GM12878 (cell line): ENCODE results near the gene AKAP5. TPM values are rescaled to one million over a fixed set of nuclear protein-coding genes. Genes with fewer than 3 reads are reported as not detected.

Experiments
- BMI1 ChIP-seq: fragments of 450-650 bp; IDR thresholded peaks from 2 replicates; pipeline ENCODE4 v1.6.1; 2016; ENCODE audit warnings: mild to moderate bottlenecking, moderate library complexity, borderline replicate concordance
- CBFB ChIP-seq: IDR thresholded peaks from 2 replicates; pipeline ENCODE4 v1.6.1; 2016; ENCODE audit warnings: antibody characterized with exemption, low read depth
- CHD4 ChIP-seq: fragments of 200-600 bp; sonication (generic); IDR thresholded peaks from 2 replicates; pipeline ENCODE4 v1.6.1; 2016; ENCODE audit warnings: mild to moderate bottlenecking
- EED ChIP-seq: sonication (generic); IDR thresholded peaks from 2 replicates; pipeline ENCODE4 v1.6.1; 2016; ENCODE audit warnings: antibody characterized with exemption, low read depth
- EP300 ChIP-seq, 2 experiments: fragments of 150-350 bp in 1 of 2; IDR thresholded peaks; 2 replicates each; pipeline ENCODE4 v1.6.1; 2011 to 2012; ENCODE audit warnings: low read depth in 2 of 2, low read length in 2 of 2, borderline replicate concordance in 1 of 2, improper control_type of control experiment in 1 of 2, inconsistent platforms in 1 of 2; ENCODE audit not compliant: control insufficient read depth in 1 of 2
- ETV6 ChIP-seq, 2 experiments: fragments of 450-650 bp in 1 of 2; IDR thresholded peaks in 1 of 2; conservative IDR thresholded peaks in 1 of 2; 2 replicates each; pipeline ENCODE4 v1.6.1; 2014; ENCODE audit warnings: antibody characterized with exemption in 1 of 2, borderline replicate concordance in 1 of 2, low read depth in 1 of 2, mild to moderate bottlenecking in 1 of 2, moderate library complexity in 1 of 2
- HDAC6 ChIP-seq: fragments of 200-600 bp; sonication (generic); IDR thresholded peaks from one replicate; pipeline ENCODE4 v1.8.0; 2017; ENCODE audit warnings: antibody characterized with exemption; ENCODE audit not compliant: unreplicated experiment
- IKZF1 ChIP-seq: fragments of 450-650 bp; conservative IDR thresholded peaks from 2 replicates; pipeline ENCODE4 v1.6.1; 2017; ENCODE audit warnings: antibody characterized with exemption, mild to moderate bottlenecking
- NR2F1 ChIP-seq: fragments of 450-650 bp; conservative IDR thresholded peaks from 2 replicates; pipeline ENCODE4 v1.6.1; 2017; ENCODE audit warnings: mild to moderate bottlenecking
- NRF1 ChIP-seq: conservative IDR thresholded peaks from 2 replicates; pipeline ENCODE4 v1.6.1; 2011; ENCODE audit warnings: mild to moderate bottlenecking, low read depth, low read length, improper control_type of control experiment
- RAD51 ChIP-seq: fragments of 450-650 bp; IDR thresholded peaks from 2 replicates; pipeline ENCODE4 v1.6.1; 2016; ENCODE audit warnings: moderate library complexity, mild to moderate bottlenecking, inconsistent platforms
- RELA ChIP-seq: fragments of 450-650 bp; IDR thresholded peaks from 2 replicates; pipeline ENCODE4 v1.8.0; 2014; ENCODE audit warnings: borderline replicate concordance; ENCODE audit not compliant: partially characterized antibody
- RFX5 ChIP-seq: IDR thresholded peaks from 2 replicates; pipeline ENCODE4 v1.6.1; 2011; ENCODE audit warnings: low read depth, low read length, improper control_type of control experiment
- SMAD5 ChIP-seq: IDR thresholded peaks from 2 replicates; pipeline ENCODE4 v1.6.1; 2016; ENCODE audit warnings: antibody characterized with exemption, low read depth
- SMC3 ChIP-seq: IDR thresholded peaks from 2 replicates; pipeline ENCODE4 v1.6.1; 2011; ENCODE audit warnings: low read length, improper control_type of control experiment, borderline replicate concordance
- SREBF1 ChIP-seq: IDR thresholded peaks from 2 replicates; pipeline ENCODE4 v1.6.1; 2012; ENCODE audit warnings: mild to moderate bottlenecking, low read length
- SUPT20H ChIP-seq: IDR thresholded peaks from 2 replicates; pipeline ENCODE4 v1.6.1; 2011; ENCODE audit warnings: low read depth, mild to moderate bottlenecking, low read length, moderate library complexity, borderline replicate concordance; ENCODE audit not compliant: control insufficient read depth
- SUZ12 ChIP-seq: fragments of 200-600 bp; sonication (generic); IDR thresholded peaks from one replicate; pipeline ENCODE4 v1.6.1; 2018; ENCODE audit warnings: antibody characterized with exemption, mild to moderate bottlenecking; ENCODE audit not compliant: unreplicated experiment
- TBL1XR1 ChIP-seq: IDR thresholded peaks from 2 replicates; pipeline ENCODE4 v1.6.1; 2012; ENCODE audit warnings: low read depth, low read length, improper control_type of control experiment
- YBX1 ChIP-seq: fragments of 450-650 bp; IDR thresholded peaks from 2 replicates; pipeline ENCODE4 v1.6.1; 2016; ENCODE audit warnings: antibody characterized with exemption
- ZNF274 ChIP-seq: IDR thresholded peaks from one replicate; pipeline ENCODE4 v1.8.0; 2011; ENCODE audit not compliant: insufficient read length, insufficient read depth
- polyA plus RNA-seq, 11 experiments: library from polyadenylated mRNA; depleted of rRNA in 4 of 11; unstranded in 6 of 11; stranded (reverse) in 5 of 11; fragments of >200 nt; fragmentation: Nextera tagmentation in 4 of 11; fragmentation: Illumina TruSeq in 1 of 11; extraction: Ambion mirVana in 4 of 11; extraction: Trizol in 1 of 11; gene quantifications; 1 replicate in 1 of 11; 2 replicates in 10 of 11; pipeline versions ENCODE4 v1.2.1 to v1.2.3, GENCODE V29; 2011 to 2016; ENCODE audit warnings: inconsistent platforms in 2 of 11, missing spikeins in 2 of 11, low read depth in 1 of 11
- total RNA-seq, 4 experiments: library from RNA; depleted of rRNA in 3 of 4; stranded (reverse); fragments of >200 nt in 3 of 4; fragmentation: Illumina TruSeq in 1 of 4; extraction: Trizol in 1 of 4; gene quantifications; 2 replicates each; pipeline versions ENCODE4 v1.2.1 to v1.2.3, GENCODE V29; 2013 to 2021
- TF ChIP-seq, protein P1 (sequence below): fragments of 450-650 bp; IDR thresholded peaks from 2 replicates; pipeline ENCODE4 v1.6.1; 2017; ENCODE audit warnings: mild to moderate bottlenecking
- TF ChIP-seq, protein P2 (sequence below): fragments of 150-350 bp; IDR thresholded peaks from 2 replicates; pipeline ENCODE4 v1.6.1; 2014; ENCODE audit warnings: mild to moderate bottlenecking, low read depth, low read length
- TF ChIP-seq, protein P3 (sequence below): fragments of 450-650 bp; formaldehyde crosslinking; IDR thresholded peaks from 2 replicates; pipeline ENCODE4 v1.4.0; 2022; ENCODE audit warnings: mild to moderate bottlenecking, moderate library complexity

Gene AKAP5
- total and polyA plus RNA-seq, 10 of the 15 experiments (the other 5 are each of a cell fraction or from before 2014, with no cell fraction given): 0.45 to 5.1 (median 1.7) TPM

DNA sequence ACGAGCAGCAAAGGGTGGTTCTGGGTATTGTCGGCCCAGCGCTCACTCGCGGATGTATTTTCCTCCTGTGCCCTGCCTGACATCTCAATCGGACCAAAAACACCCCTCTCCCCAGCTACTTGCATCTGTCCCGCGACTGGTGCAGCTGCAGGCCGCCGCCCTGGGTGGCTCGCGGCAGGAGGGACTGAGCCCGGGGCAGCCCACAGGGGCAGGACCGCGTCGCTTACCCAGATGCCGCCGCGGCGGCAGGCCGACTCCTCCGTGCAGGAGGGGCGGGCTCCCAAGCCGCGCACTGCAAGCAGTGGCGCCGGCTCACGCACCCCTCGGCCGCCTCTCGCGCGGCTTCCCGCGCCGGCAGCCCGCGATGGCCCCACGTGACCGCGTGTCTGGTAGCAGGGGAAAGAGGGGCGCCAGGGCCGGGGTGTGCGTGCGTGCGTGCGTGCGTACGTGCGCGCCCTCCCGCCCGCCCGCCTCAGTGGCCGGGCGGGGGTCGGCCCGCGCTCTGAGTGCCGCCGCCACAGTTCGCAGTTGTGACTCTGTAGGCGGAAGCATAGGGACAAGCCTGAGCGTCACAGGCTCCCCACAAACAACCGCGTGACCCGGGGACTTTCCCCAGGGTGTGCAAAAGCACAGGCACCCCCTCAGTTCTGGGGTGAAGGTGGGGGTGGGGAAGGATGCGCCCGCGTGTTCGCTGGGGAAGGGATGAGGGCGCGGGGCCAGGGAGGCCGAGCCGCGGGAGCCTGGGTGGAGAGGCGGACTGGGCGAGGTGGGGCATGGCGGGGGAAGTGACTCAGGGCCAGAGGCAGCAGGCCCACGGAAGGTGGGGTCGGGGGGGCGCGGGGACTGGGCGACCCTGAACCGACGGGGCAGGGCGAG is 38.4 kb downstream of the AKAP5 start, which contains the start of gene ZBTB25 (continued):
- TF ChIP-seq ETV6 (conservative IDR thresholded peaks at IDR 0.05 in 1 of 2, IDR thresholded peaks at IDR 0.05 in 1 of 2; ENCODE audit: borderline replicate concordance in 1 of 2, low read depth in 1 of 2): 0 out of 4 replicates have a peak, but pooled peaks of 1 of the 2 experiments have one; percentile 2
- TF ChIP-seq TBL1XR1: peak; percentile 86
- peak; percentile 28; the same call in 1 of the 2 replicates for TF ChIP-seq NRF1
- no peak for TF ChIP-seq SREBF1
- TF ChIP-seq ZNF274: no peak
- TF ChIP-seq, protein P1, sequence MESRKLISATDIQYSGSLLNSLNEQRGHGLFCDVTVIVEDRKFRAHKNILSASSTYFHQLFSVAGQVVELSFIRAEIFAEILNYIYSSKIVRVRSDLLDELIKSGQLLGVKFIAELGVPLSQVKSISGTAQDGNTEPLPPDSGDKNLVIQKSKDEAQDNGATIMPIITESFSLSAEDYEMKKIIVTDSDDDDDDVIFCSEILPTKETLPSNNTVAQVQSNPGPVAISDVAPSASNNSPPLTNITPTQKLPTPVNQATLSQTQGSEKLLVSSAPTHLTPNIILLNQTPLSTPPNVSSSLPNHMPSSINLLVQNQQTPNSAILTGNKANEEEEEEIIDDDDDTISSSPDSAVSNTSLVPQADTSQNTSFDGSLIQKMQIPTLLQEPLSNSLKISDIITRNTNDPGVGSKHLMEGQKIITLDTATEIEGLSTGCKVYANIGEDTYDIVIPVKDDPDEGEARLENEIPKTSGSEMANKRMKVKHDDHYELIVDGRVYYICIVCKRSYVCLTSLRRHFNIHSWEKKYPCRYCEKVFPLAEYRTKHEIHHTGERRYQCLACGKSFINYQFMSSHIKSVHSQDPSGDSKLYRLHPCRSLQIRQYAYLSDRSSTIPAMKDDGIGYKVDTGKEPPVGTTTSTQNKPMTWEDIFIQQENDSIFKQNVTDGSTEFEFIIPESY: no peak
- TF ChIP-seq, protein P2, sequence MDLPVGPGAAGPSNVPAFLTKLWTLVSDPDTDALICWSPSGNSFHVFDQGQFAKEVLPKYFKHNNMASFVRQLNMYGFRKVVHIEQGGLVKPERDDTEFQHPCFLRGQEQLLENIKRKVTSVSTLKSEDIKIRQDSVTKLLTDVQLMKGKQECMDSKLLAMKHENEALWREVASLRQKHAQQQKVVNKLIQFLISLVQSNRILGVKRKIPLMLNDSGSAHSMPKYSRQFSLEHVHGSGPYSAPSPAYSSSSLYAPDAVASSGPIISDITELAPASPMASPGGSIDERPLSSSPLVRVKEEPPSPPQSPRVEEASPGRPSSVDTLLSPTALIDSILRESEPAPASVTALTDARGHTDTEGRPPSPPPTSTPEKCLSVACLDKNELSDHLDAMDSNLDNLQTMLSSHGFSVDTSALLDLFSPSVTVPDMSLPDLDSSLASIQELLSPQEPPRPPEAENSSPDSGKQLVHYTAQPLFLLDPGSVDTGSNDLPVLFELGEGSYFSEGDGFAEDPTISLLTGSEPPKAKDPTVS: 0 out of 2 replicates have a peak, but pooled peaks have one; percentile 54
- no peak for TF ChIP-seq SUZ12
- peak; percentile 98 for TF ChIP-seq RELA
- TF ChIP-seq SMAD5: peak; percentile 21; the same call in 1 of the 2 replicates
- TF ChIP-seq, protein P3, sequence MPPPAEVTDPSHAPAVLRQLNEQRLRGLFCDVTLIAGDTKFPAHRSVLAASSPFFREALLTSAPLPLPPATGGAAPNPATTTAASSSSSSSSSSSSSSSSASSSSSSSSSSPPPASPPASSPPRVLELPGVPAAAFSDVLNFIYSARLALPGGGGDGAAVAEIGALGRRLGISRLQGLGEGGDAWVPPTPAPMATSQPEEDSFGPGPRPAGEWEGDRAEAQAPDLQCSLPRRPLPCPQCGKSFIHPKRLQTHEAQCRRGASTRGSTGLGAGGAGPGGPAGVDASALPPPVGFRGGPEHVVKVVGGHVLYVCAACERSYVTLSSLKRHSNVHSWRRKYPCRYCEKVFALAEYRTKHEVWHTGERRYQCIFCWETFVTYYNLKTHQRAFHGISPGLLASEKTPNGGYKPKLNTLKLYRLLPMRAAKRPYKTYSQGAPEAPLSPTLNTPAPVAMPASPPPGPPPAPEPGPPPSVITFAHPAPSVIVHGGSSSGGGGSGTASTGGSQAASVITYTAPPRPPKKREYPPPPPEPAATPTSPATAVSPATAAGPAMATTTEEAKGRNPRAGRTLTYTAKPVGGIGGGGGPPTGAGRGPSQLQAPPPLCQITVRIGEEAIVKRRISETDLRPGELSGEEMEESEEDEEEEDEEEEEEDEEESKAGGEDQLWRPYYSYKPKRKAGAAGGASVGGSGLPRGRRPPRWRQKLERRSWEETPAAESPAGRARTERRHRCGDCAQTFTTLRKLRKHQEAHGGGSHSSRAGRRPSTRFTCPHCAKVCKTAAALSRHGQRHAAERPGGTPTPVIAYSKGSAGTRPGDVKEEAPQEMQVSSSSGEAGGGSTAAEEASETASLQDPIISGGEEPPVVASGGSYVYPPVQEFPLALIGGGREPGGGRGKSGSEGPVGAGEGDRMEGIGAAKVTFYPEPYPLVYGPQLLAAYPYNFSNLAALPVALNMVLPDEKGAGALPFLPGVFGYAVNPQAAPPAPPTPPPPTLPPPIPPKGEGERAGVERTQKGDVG (CRISPR knock-in tag): no peak
- no peak for TF ChIP-seq CHD4
- no peak for TF ChIP-seq YBX1
- no peak for TF ChIP-seq BMI1
- TF ChIP-seq EED: 0 out of 2 replicates have a peak, but pooled peaks have one; percentile 25
- TF ChIP-seq SMC3: no peak
- TF ChIP-seq EP300 (IDR thresholded peaks at IDR 0.05; ENCODE audit: borderline replicate concordance in 1 of 2, control insufficient read depth in 1 of 2, low read depth in 2 of 2, low read length in 2 of 2): peak; percentile 82 to 86
- peak; percentile 18; the same call in 1 of the 2 replicates for TF ChIP-seq NR2F1
- TF ChIP-seq HDAC6: no peak
- no peak for TF ChIP-seq CBFB
- TF ChIP-seq RAD51: peak; percentile 67
- no peak for TF ChIP-seq SUPT20H
- TF ChIP-seq RFX5: no peak
- no peak; the same call in none of the 2 replicates for TF ChIP-seq IKZF1
